Jurkat, Clone E6-1 (cell line): ENCODE measurements around the gene DOK1.
A peak's percentile ranks its signal among the peaks of the same experiment; 100 is the strongest.

Experiments used
- DNase-seq: peaks from one replicate; pipeline ENCODE4 v3.0.0-alpha.2; 2011; ENCODE audit warnings: low read depth, low spot score
- H3K4me3 ChIP-seq: 2 replicates; pipeline ENCODE4 v1.5.1; 2011; ENCODE audit warnings: mild to moderate bottlenecking, low read length, control low read depth, moderate library complexity

Gene DOK1

GRCh38 chr2:74524955-74525716 is 29.4 kb upstream of the DOK1 start:
- H3K4me3 ChIP-seq, result no peak overlapping the region
- no peak for DNase-seq

GRCh38 chr2:74525717-74526648 is 28.5 kb upstream of the DOK1 start, which contains the start of gene DQX1:
TSS of gene DQX1 (minus strand) at chr2:74526231. CDS start at chr2:74525729, 502 bp downstream.
- peak; percentile 36 for DNase-seq
- H3K4me3 ChIP-seq, result no peak within 1 kb of the TSS

- no peak for DNase-seq
- no peak overlapping the region for H3K4me3 ChIP-seq
Observed at GRCh38 chr2:74526649-74527230, 27.8 kb upstream of the DOK1 start.

- no peak for DNase-seq
- peak overlapping the region; percentile 99 for H3K4me3 ChIP-seq
Observed at GRCh38 chr2:74527741-74528140, 26.8 kb upstream of the DOK1 start.

- peak overlapping the region; percentile 99 for H3K4me3 ChIP-seq
- no peak for DNase-seq
Observed at GRCh38 chr2:74528600-74529356, 25.7 kb upstream of the DOK1 start.

- peak within 1 kb of the TSS; percentile 99 for H3K4me3 ChIP-seq
- DNase-seq, result peak; percentile 74
Observed at GRCh38 chr2:74529357-74530238, 24.9 kb upstream of the DOK1 start, which contains the start of the genes AUP1 and HTRA2. TSS of gene AUP1 (minus strand) at chr2:74529706. CDS start at chr2:74529629, 77 bp downstream. TSS of gene HTRA2 (plus strand) at chr2:74529933. CDS start at chr2:74530007, 74 bp downstream.

- no peak for DNase-seq
- peak overlapping the region; percentile 99 for H3K4me3 ChIP-seq
Observed at GRCh38 chr2:74530239-74531187, 24.0 kb upstream of the DOK1 start.

- no peak overlapping the region for H3K4me3 ChIP-seq
- DNase-seq, result no peak
Observed at GRCh38 chr2:74531666-74532065, 22.9 kb upstream of the DOK1 start.

- no peak overlapping the region for H3K4me3 ChIP-seq
- peak; percentile 60 for DNase-seq
Observed at GRCh38 chr2:74532222-74532621, 22.3 kb upstream of the DOK1 start.

- H3K4me3 ChIP-seq, result no peak overlapping the region
- no peak for DNase-seq
Observed at GRCh38 chr2:74533464-74533863, 21.1 kb upstream of the DOK1 start.

GRCh38 chr2:74534411-74534810 is 20.1 kb upstream of the DOK1 start:
- no peak overlapping the region for H3K4me3 ChIP-seq
- no peak for DNase-seq

- DNase-seq, result no peak
- no peak overlapping the region for H3K4me3 ChIP-seq
Observed at GRCh38 chr2:74535440-74535965, 19.0 kb upstream of the DOK1 start.

GRCh38 chr2:74536166-74536950 is 18.2 kb upstream of the DOK1 start:
- no peak for DNase-seq

GRCh38 chr2:74537140-74537539 is 17.4 kb upstream of the DOK1 start:
- no peak overlapping the region for H3K4me3 ChIP-seq
- no peak for DNase-seq

More at GRCh38 chr2:74536166-74536950, 18.2 kb upstream of the DOK1 start:
- no peak overlapping the region for H3K4me3 ChIP-seq

GRCh38 chr2:74538881-74539339 is 15.6 kb upstream of the DOK1 start:
- H3K4me3 ChIP-seq, result no peak overlapping the region

GRCh38 chr2:74540291-74540690 is 14.2 kb upstream of the DOK1 start:
- DNase-seq, result no peak
- no peak overlapping the region for H3K4me3 ChIP-seq

More at GRCh38 chr2:74538881-74539339, 15.6 kb upstream of the DOK1 start:
- no peak for DNase-seq
